ENCODE results near the gene DMRTC1.
"Not testable (repeated sequence)": the region's sequence is repeated elsewhere in the genome, so short reads cannot be mapped to it uniquely, and the experiment has no call there.

DNA sequence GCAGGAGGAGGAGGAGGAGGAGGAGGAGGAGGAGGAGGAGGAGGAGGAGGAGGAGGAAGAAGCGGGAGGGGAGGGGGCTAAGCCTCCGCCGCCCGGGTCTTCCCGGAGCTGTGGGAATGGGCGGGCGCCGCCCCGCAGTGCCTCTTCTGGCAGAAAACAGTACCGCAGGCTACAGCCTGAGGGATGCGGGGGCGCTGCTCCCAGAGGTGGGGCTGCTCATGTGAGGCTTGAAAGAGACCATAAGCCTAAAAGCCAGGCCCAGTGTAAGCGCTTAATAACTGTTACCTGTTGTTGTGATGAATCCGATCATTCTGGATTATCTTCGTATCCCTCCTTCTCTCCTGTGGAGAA is at the start of gene DMRTC1:
- TF ChIP-seq, protein P1, sequence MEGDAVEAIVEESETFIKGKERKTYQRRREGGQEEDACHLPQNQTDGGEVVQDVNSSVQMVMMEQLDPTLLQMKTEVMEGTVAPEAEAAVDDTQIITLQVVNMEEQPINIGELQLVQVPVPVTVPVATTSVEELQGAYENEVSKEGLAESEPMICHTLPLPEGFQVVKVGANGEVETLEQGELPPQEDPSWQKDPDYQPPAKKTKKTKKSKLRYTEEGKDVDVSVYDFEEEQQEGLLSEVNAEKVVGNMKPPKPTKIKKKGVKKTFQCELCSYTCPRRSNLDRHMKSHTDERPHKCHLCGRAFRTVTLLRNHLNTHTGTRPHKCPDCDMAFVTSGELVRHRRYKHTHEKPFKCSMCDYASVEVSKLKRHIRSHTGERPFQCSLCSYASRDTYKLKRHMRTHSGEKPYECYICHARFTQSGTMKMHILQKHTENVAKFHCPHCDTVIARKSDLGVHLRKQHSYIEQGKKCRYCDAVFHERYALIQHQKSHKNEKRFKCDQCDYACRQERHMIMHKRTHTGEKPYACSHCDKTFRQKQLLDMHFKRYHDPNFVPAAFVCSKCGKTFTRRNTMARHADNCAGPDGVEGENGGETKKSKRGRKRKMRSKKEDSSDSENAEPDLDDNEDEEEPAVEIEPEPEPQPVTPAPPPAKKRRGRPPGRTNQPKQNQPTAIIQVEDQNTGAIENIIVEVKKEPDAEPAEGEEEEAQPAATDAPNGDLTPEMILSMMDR (conservative IDR thresholded peaks at IDR 0.05) = not testable (repeated sequence)
- not testable (repeated sequence) for TF ChIP-seq ZFX (IDR thresholded peaks at IDR 0.05)
